ENCODE data around the gene NOP14.

NOP14 gene

DNA sequence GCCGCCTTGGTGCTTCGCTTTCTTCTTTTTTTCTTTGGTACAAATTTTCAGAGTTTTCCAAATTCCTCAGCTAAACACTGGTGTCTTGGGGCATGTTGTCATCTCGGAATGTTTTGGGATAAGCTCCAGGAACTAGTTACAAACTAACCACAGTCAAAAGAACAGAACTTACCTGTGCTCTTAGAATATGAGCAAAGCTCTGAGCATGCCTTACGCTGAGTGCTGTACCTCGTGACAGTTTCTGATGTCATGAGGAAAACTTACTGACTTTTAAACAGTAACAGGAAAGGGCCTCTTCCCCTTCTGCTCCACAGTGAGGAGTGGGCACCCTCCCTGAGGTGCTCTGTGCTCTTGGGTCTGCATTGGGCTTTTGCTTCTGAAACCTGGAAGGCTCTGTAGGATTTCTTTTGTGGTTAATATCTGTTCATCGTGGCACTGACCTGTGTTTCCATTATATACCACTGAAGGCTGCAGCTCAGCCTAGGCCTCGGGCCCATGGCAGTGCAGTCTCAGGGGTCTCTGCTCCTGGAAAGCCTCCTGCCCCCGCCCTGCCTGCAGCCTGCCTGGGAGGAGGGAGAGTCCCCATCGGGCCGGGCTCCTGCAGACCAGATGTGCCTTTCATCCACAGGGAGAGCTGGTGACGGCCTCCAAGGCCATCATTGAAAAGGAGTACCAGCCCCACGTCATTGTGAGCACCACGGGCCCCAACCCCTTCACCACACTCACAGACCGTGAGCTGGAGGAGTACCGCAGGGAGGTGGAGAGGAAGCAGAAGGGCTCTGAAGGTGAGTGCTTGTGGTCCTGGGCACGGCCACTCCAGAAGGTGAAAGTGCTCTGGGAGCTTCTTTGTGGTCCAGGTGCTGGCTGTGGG lies 48.7 kb downstream of the NOP14 start:
- no peak for DNase-seq (ENCODE audit: low read depth, low spot score)

DNA sequence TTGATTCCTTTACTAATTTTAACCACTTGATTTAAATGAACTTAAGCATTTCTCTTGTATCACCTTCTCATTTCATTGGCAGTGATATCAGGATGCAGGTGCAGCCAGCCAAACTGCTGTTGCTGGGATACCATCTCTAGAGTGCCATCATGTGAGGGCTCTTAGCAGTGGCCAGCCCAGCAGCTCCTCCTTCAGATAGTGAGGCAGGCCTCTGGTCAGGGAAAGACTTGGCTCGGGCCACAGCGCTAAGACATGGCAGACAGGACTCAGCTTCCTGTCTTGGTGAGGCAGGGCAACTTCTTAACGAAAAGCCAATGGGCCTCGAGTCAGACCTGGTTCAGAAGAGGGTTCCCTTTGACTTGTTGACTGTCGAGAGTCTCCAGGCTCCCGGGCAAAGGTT lies 50.0 kb downstream of the NOP14 start:
- DNase-seq (ENCODE audit: low read depth, low spot score) = no peak

DNA sequence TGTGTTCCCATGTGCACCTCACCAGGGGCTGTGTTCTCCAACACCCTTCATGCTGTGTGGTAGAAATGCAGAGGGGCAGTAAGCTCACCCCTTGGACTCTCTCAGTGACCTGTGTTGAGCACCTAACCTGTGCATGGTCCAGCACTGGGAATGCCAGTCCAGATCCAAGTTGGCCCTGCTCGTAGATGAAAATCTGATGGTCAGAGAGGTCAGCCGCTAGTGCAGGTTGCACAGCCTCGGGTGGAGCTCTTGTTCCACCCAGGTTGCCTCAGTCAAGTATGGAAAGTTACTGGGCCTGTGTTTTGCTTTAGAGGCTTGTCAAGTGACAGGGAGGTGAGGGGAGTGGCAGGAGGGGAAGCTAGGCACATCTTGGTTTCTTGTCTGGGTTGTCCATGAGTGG lies 51.3 kb downstream of the NOP14 start:
- DNase-seq (ENCODE audit: low read depth, low spot score) = no peak

DNA sequence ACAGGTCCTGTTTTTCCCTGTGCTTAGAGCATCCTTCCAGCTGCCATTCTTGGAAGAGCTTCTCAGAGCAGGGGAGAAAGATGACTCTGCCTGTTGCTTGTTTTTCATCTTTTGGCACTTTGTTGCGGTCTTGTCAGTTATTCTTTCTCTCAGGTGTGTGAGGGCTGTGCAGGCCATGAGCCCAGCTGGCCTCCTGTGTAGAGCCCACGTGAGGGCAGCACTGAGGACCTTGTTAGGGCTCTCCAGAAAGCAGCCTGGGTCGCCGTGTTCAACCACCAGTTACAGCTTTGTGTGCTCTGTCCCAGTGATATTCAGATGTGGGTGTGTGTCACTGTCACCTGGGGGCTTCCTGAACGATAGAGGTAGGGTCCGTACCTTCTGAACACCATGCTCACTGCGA lies 52.8 kb downstream of the NOP14 start:
- DNase-seq (ENCODE audit: low read depth, low spot score) = no peak

DNA sequence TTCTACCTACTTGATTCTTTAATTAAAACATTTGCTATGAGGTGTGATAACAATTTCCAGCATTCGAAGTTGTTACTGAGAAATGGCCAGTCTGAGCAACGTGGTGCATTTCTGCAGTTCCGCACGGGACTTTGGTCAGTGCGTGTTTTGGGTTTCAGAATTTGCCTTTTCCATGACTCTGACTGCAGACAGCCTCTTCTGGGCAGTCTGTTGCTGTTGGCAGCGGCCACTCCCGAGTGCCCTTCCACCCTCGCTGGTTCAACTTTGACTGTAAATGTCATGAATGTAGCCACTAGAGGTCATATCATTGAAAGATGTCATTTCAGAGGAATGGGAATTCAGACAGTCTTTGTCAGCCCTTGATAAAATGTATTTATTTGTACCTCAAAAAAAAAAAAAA lies 53.6 kb downstream of the NOP14 start:
- no peak for DNase-seq (ENCODE audit: low read depth, low spot score)

DNA sequence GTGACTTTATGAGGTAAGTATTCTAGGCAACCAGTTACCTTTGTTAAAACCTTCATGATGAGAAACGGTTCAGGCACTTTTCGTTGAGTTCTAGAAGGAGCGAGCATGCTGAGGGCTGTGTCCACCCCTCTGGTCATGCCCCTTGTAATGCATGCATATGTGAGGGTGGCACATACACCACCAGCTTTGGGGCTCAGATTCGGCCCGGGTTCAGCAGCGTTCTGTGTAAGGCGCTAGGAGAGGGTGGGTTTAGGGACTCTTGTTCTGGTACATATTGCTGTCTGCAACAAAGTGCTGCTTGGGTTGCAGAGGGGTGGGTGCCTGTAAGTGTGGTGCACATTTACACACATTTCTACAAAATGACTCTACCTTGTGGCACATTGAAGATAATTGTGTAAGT lies 54.5 kb downstream of the NOP14 start:
- DNase-seq (ENCODE audit: low read depth, low spot score) = no peak

DNA sequence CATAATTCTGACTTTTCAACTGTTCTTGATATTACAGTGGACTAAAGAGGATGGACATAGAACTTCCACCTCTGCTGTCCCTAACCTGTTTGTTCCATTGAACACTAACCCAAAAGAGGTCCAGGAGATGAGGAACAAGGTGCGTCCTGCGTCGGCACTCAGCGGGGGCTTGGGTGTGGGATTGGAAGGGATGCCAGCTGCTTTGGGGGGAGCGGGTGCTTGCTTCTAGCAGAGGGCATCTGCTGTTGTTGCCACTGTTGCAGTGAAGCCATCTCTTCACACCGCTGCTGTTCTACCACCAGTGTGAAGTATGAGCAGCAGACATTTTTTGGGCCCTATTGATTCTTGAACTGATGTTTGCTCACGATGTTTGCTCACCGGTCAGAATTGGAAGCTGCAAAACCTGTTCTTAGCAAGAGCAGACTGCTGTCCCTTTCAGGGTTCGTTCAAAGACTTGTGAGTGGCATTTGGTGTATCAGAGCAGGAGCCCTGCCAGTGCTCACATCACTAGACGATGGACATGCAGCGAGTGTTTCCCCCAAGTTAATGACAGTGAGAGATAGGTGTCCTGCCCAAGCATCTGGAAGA lies 55.4 kb downstream of the NOP14 start:
- DNase-seq (ENCODE audit: low read depth, low spot score) = no peak

DNA sequence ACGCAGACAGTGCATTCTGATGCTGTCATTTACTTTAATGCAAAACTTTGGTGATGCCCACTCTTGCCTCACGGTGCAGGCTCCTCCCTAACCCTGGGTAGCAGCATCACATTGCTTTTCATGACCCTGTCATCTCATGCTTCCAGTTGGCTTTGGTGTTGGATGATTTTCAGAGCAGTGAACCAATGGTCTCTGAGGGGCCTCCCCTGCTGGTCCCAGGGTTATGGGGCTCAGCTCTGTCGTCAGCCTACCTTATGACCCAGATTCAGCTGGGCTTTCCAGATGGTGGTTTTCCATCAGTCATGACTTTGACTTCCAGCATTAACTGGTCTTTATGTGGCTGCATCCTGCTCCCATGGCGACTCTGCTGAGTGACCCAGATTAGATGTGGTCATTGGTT lies 56.0 kb downstream of the NOP14 start:
- no peak for DNase-seq (ENCODE audit: low read depth, low spot score)

DNA sequence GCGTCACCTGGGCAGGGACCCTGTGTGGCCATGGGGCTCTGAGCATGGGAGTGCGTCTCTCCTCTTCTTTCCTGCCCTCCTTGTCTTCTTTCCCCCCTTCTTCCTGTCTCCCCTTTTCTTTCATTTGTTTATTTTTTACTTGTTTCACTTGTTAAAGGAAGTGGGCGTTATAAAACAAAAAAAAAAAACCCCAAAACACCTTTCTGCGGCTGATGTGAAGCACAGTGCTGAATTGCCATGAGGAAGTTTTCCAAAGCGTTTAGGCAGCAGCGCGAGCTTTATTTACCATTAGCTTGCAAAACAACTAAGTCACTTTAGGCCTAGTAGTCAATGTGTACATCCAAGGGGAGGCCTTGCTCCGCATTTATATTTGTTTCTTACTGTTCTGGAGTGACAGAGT lies 57.0 kb downstream of the NOP14 start:
- no peak for DNase-seq (ENCODE audit: low read depth, low spot score)

DNA sequence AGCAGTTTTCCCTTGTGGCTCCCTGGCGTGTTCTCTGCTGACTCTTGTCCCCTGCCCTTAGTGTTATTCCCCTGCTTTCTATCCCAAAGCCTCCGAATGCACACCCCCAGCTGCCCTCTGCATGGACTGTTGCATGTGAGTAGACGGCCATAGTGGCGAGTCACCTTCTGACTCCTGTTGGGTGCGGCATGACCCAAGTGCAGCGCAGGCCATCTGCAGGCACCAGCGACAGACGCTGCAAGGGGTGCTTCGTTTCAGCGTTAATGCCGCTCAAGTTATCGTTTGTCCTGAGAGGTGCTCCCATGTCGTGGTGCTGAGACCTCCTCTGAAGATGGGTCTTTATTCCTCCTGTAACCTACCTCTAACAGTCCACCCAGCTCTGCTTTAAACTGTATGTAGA lies 57.7 kb downstream of the NOP14 start:
- DNase-seq (ENCODE audit: low read depth, low spot score) = no peak

DNA sequence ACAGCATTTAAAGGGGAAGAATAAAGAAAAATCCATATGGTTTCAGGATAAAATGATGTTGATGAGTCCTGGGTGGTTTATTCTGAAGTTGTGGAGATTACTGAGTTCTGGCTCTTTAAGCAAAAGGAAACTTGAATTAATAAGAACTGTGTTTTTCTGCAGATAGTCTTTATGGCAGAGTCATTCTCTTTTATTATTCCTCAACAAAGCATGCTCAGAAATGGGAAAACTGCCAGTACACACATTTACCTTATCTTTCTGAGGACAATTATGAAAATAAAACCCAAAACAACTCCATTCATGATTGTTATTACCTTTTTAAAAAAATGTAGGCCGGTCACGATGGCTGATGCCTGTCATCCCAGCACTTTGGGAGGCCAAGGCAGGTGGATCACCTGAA lies 61.1 kb downstream of the NOP14 start:
- no peak for DNase-seq (ENCODE audit: low read depth, low spot score)

DNA sequence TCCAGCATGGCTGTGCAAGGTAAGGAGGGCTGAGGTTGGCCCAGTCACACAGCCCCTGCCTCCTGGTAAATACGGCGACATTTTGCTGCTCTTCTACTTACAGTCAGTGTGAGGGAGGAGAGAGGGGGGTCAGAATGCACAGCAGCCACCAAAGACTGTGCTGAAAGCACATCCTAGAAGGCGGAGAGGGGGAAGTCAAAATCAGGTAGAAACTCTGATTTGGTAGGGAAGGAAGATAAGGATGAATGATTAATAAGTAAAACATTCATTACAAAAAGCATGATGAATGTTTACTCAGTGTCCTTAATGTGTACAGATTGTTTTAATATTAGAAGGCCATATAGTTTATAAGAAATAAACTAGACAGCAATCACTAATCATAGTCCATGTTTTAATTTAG lies 62.0 kb downstream of the NOP14 start:
- no peak for DNase-seq (ENCODE audit: low read depth, low spot score)

DNA sequence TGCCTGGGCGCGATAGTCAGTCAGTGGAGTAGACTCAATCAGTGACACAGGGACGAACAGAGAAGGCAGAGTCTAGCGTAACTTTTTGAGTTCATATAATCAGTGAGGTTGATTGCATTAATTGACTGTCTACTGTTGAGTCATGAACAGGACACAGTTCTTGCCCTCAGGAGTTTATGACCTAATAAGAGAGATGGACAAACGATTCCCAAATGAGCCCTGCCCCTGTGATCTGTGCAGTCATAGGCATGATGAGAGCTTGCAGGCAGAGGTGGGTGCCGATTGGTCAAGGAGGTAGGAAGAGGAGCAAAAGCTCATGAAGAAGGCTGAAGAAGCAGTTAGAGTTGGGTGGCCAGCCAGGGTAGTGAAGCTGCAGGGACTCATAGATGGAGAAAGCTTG lies 62.5 kb downstream of the NOP14 start:
- no peak for DNase-seq (ENCODE audit: low read depth, low spot score)

DNA sequence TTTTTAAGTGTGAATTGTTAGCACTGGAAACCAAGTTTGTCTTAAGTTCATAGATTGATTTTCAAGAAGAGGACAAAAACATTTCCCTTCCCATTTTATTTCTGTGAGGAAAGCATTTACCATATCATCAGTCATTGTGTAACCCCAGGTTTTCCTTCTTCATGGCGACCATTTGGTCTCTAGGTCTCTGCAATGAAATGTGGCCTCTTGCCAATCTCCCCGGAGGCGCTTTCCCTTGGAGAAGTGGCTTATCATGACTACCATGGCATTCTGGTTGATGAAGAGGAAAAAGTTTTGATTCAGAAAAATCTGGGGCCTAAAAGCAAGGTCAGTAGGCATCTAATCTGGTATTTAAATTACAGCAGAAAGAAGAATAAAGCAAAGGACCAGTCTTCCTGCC lies 65.2 kb downstream of the NOP14 start:
- DNase-seq (ENCODE audit: low read depth, low spot score) = no peak

DNA sequence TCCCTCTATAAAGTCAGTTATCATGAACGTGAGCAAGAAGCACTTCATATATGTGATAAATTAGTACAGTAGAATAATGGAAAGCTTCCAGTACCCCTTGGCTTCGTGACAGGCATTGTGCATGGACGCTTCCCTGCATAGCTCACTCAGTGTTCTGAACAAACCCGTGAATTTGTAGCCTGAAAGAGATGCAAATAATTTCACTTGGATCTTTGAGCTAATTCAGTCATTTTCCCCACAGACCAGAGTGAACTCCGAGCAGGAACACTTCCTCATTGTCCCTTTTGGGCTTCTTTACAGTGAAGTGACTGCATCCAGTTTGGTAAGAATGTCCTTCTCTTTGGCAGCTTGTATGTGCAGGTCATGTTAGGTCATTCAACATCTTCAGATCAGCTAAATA lies 69.4 kb downstream of the NOP14 start:
- DNase-seq (ENCODE audit: low read depth, low spot score) = no peak

DNA sequence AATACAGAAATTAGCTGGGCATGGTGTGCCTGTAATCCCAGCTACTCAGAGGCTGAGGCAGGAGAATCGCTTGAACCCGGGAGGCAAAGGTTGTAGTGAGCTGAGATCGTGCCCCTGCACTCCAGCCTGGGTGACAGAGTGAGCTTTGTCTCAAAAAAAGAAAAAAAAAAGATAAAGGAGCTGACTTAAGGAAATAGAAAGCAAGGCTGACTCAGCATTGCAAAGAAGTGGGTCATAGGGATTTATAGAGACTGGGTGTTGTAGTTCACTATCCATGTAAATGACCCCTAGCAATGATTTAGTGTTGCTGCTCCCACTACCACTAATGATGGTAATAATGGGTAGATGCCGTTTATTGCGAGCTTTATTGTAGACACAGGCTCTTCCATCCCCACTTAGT lies 71.9 kb downstream of the NOP14 start:
- DNase-seq (ENCODE audit: low read depth, low spot score) = no peak

DNA sequence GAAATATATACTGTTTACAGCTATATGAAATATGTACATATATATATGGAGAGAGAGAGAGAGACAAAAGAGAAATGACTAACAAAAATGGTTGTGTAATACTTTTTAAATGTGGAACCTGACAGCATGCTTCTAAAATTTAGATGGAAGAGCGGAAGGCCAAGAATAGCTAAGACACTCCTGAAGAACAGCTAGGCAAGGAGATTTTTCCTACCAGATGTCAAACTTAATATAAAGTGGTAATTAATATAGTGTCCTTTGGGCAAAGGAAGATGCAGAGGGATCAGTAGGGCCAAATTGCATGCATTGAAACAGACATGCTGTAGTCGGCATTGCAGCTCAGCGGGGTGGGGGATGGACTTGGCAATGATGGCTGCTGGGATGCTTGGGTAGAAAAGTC lies 74.3 kb downstream of the NOP14 start:
- no peak for DNase-seq (ENCODE audit: low read depth, low spot score)

Measured in activated naive CD8-positive, alpha-beta T cell treated with anti-CD3 and anti-CD28 coated beads, Interleukin-2, amount 50 U/mL, for 16 hours (primary cell).